ENCODE results near the gene TMEM72. TPM values are rescaled to one million over a fixed set of nuclear protein-coding genes. Genes with fewer than 3 reads are reported as not detected.

TMEM72 gene
- total RNA-seq, 2 experiments from 2014 or later, result not detected

GRCh38 chr10:44951576-44952226 lies 40.6 kb downstream of the TMEM72 start:
- DNase-seq, result no peak
- Mint-ChIP-seq H3K9me3 (no peaks in the 10 kb centered on the region), H3K4me3 (no peak overlapping the region), H3K27me3 (no peaks in the 10 kb centered on the region), H3K27ac (no peak overlapping the region), H3K36me3 (peaks cover 9% of the 10 kb centered on the region), H3K4me1 (peaks cover 5% of the 10 kb centered on the region)
- POLR2A ChIA-PET, result no interaction called here
- no peak for ATAC-seq (ENCODE audit: low read depth)

DNA sequence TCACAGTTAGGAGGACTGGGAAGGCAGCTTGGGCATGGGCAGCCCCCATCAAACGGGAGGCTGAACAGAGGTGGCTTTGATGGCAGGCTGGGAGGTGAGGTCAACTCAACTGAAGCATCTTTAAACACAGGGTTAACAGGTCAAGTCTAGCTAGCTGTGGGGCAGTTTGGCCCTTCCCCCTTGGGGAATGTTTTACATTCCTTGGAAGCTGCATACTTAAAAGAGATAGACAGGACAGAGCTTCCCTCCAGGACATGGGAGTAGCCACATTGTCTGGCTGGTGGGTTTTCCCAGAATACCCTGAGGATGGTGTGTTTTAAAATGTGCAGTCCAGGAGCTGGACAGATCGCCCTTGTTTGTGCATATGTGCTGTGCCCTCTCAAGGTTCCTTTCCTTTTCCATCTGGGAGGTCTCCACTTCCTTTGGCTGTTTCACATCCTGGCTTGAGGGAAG lies 41.7 kb downstream of the TMEM72 start:
- Mint-ChIP-seq H3K4me1 (peaks cover 6% of the 10 kb centered on the region), H3K9me3 (no peaks in the 10 kb centered on the region), H3K36me3 (peaks cover 15% of the 10 kb centered on the region), H3K27me3 (no peaks in the 10 kb centered on the region), H3K27ac (no peak overlapping the region), H3K4me3 (no peak overlapping the region)
- no peak for DNase-seq
- POLR2A ChIA-PET, result no interaction called here
- ATAC-seq (ENCODE audit: low read depth), result no peak

DNA sequence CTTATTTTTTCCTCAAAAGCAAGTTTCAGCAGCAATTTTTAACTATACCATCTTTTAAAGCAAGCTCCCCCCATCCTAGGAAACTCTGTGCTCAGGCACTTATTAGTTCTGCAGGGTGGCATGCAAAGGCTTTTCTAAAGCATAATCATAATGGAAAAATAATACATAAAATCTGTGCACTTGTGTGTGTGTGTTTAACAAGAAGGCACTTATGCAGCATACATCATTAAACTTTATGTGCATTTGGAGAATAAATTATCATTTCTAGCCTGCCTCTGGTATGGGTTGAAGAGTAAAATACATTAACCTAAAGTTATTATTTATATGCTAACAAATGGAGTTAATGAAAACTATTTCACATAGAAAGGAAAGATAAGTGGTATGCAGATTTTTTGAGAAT lies 42.9 kb downstream of the TMEM72 start:
- H3K27me3 Mint-ChIP-seq, result no peaks in the 10 kb centered on the region
- no peak for ATAC-seq (ENCODE audit: low read depth)
- DNase-seq, result no peak
- no peak overlapping the region for H3K4me3 Mint-ChIP-seq
- no peak overlapping the region for H3K27ac Mint-ChIP-seq
- peaks cover 13% of the 10 kb centered on the region for H3K4me1 Mint-ChIP-seq
- POLR2A ChIA-PET, result no interaction called here
- H3K9me3 Mint-ChIP-seq, result no peaks in the 10 kb centered on the region
- peaks cover 15% of the 10 kb centered on the region for H3K36me3 Mint-ChIP-seq

- ATAC-seq (ENCODE audit: low read depth) (no peak), DNase-seq (no peak)
- H3K9me3 Mint-ChIP-seq, result no peaks in the 10 kb centered on the region
- H3K27ac Mint-ChIP-seq, result no peak overlapping the region
- H3K36me3 Mint-ChIP-seq, result peaks cover 15% of the 10 kb centered on the region
- no peak overlapping the region for H3K4me3 Mint-ChIP-seq
- H3K4me1 Mint-ChIP-seq, result peaks cover 13% of the 10 kb centered on the region
- POLR2A ChIA-PET, result no interaction called here
- no peaks in the 10 kb centered on the region for H3K27me3 Mint-ChIP-seq
These were observed 43.8 kb downstream of the TMEM72 start for GRCh38 chr10:44954962-44955361.

DNA sequence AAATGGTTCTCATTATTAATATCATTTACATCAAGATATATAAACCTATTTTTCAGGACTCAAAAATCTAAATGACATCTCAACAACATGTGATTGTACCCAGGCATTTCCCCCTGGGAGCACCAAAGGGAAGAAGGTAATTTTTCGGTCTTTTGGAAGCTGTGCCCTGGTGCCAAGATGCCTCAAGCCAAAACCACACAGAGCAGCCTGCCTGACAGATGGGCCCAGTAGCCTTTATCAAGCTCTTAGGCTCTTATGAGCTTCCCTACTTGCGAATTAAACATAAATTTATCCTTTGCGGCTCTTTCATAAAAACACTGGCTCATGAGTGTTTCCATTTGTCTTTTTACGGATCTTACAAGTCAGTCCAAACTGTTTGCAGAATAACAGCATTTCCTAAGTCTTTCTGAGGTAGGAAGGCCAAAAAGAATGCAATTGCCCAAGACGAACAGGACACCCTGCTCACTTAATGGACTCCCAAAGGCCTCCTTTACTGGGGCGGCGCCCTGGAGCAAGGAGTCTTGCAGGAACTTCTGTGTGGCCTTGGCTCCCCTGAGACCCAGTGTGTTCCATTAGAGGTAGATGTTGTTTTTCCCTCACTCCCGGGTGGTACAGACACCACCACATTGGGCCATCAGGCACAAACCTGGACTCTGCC lies 44.4 kb downstream of the TMEM72 start:
- Mint-ChIP-seq H3K4me3 (no peak overlapping the region), H3K9me3 (no peaks in the 10 kb centered on the region), H3K27ac (no peak overlapping the region)

DNA sequence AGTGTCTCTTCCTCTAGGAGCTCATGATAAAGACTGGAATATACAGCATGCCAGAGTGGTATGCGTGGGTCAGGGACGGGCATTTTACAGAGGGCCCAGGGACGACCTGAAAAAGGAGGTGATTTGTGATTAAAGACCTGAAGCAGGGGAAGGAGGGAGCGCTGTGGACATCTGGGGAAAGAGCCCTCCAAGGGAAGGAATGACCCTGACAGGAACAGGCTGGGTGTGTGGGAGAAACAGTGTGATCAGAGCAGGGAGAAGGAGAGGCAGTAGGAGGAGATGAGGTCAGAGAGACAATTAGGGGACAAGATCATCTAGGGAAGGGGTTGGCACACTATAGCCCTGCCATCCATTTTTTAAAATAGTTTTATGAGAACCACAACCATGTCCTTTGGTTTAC lies 45.1 kb downstream of the TMEM72 start:
- H3K4me1 Mint-ChIP-seq, result peaks cover 15% of the 10 kb centered on the region
- no peak overlapping the region for H3K27ac Mint-ChIP-seq
- no peaks in the 10 kb centered on the region for H3K27me3 Mint-ChIP-seq
- H3K9me3 Mint-ChIP-seq, result no peaks in the 10 kb centered on the region
- no peak for DNase-seq
- H3K36me3 Mint-ChIP-seq, result peaks cover 15% of the 10 kb centered on the region
- ATAC-seq (ENCODE audit: low read depth), result no peak
- POLR2A ChIA-PET, result no interaction called here
- H3K4me3 Mint-ChIP-seq, result no peak overlapping the region

More for the DNA sequence above, 44.4 kb downstream of the TMEM72 start:
- POLR2A ChIA-PET, result no interaction called here
- H3K4me1 Mint-ChIP-seq, result peaks cover 13% of the 10 kb centered on the region
- DNase-seq (no peak), ATAC-seq (ENCODE audit: low read depth) (no peak)
- H3K36me3 Mint-ChIP-seq, result peaks cover 15% of the 10 kb centered on the region
- H3K27me3 Mint-ChIP-seq, result no peaks in the 10 kb centered on the region

DNA sequence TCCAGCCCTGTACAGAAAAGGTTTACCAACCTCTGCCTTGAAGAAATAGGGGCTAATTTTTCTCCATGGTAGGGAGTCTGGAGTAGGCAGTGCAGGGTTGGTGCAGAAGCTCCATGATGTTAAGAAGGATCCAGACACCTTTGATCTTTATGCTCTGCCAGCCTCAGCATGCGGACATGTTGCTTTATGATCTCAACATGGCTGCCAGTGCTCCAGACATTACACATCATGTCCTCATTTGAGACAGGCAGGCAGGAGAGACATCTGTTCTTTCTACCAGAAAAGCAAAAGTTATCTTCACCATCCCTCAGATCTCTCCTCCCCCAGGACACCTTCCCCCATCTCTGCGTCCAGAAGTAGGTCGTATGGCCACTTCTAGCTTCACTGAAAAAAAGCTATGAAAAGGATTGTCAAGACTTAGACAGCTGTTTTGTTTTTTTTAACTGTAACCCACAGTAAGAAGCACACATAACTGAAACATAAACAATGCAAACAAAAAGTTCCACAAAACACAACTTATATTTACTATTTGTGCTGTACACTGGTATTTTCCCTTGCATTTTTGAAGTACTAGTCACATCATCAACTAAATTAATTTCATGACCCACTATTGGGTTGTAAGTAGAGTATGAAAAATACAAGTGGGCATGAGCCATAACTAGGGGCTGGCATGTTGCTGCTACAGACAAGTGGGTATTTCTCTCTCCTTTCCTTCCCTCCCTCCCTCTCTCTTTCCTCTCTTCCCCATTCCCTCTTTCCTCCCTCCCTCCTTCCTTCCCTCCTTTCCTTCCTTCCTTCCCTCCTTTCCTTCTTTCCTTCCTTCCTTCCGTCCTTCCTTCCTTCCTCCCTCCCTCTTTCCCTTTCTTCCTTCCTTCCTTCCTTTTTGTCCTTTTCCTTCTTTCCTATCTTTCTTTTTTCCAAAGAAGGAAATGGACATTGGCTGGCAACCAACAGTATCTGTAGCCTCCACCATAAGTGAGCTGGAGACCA lies 45.9 kb downstream of the TMEM72 start:
- Mint-ChIP-seq H3K4me1 (peaks cover 15% of the 10 kb centered on the region), H3K27me3 (no peaks in the 10 kb centered on the region), H3K27ac (no peak overlapping the region), H3K9me3 (no peaks in the 10 kb centered on the region), H3K4me3 (no peak overlapping the region), H3K36me3 (peaks cover 15% of the 10 kb centered on the region)
- POLR2A ChIA-PET, result interaction anchor here (1.3 kb wide), 1 partner anchor 11 kb away, joined by 4 read pairs; no protein-coding TSS in a partner anchor
- DNase-seq (no peak), ATAC-seq (ENCODE audit: low read depth) (no peak)

DNA sequence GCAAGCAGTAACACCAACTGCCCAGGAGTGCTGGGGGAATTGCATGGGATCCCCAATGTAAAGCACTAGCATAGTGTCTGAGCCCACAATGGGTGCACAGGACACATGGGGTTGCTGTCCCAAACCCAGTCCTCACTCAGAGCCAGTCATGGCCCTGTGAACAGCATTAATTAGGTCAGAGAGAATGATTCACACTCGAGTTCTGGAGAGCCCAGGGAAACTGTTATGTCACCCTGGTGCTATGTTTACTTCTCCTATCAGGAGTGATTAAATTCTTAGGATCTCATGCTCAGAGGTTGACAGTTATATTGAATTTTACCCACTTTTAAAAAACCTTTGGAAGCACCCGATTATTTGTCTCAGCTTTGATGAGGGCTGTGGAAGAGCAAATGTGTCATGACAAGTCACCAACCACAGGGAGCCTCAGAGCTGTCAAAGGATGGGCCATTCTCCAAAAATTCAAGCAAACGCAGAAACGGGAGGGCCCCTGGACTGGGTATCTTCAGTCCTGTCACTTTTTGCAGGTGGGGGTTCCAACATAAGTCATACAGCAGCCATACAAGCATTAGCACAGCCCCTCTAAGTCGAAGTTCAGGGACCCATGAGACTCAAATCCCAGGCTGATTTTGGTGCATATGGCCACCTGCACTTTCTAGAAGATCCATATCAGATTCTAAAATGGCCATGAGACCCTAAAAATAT lies 47.2 kb downstream of the TMEM72 start:
- H3K27me3 Mint-ChIP-seq, result no peaks in the 10 kb centered on the region
- no peak for ATAC-seq (ENCODE audit: low read depth)
- peak overlapping the region; percentile 72 for H3K27ac Mint-ChIP-seq
- peak overlapping the region; percentile 84 for H3K4me3 Mint-ChIP-seq
- H3K4me1 Mint-ChIP-seq, result peaks cover 15% of the 10 kb centered on the region
- peaks cover 15% of the 10 kb centered on the region for H3K36me3 Mint-ChIP-seq
- POLR2A ChIA-PET, result interaction anchor here (1.3 to 1.8 kb wide), 2 partner anchors 10 kb away, joined by 4 to 12 read pairs; no protein-coding TSS in a partner anchor
- no peaks in the 10 kb centered on the region for H3K9me3 Mint-ChIP-seq
- no peak for DNase-seq

- H3K4me1 Mint-ChIP-seq, result peaks cover 15% of the 10 kb centered on the region
- peak overlapping the region; percentile 72 for H3K27ac Mint-ChIP-seq
- H3K27me3 Mint-ChIP-seq, result no peaks in the 10 kb centered on the region
- H3K36me3 Mint-ChIP-seq, result peaks cover 15% of the 10 kb centered on the region
- POLR2A ChIA-PET, result interaction anchor here (1.8 kb wide), 2 partner anchors 10 to 42 kb away, joined by 7 to 12 read pairs; partner anchors contain the start of gene ZNF22
- DNase-seq (no peak), ATAC-seq (ENCODE audit: low read depth) (no peak)
- H3K4me3 Mint-ChIP-seq, result peak overlapping the region; percentile 84
- H3K9me3 Mint-ChIP-seq, result no peaks in the 10 kb centered on the region
These were observed 47.7 kb downstream of the TMEM72 start for GRCh38 chr10:44958898-44959246.

- peaks cover 15% of the 10 kb centered on the region for H3K36me3 Mint-ChIP-seq
- H3K9me3 Mint-ChIP-seq, result no peaks in the 10 kb centered on the region
- ATAC-seq (ENCODE audit: low read depth), result peak; percentile 100
- peaks cover 15% of the 10 kb centered on the region for H3K4me1 Mint-ChIP-seq
- POLR2A ChIA-PET, result interaction anchor here (1.8 kb wide), 2 partner anchors 9 to 42 kb away, joined by 7 to 12 read pairs; partner anchors contain the start of gene ZNF22
- H3K27me3 Mint-ChIP-seq, result no peaks in the 10 kb centered on the region
- peak within 1 kb of the TSS; percentile 84 for H3K4me3 Mint-ChIP-seq
- peak; percentile 94 for DNase-seq
- peak within 1 kb of the TSS; percentile 72 for H3K27ac Mint-ChIP-seq
These were observed 48.3 kb downstream of the TMEM72 start, which contains the start of gene RASSF4 for GRCh38 chr10:44959247-44960087. Gene RASSF4 (plus strand): TSS chr10:44959802. CDS start chr10:44970203, 10,401 bp downstream.

- DNase-seq, result no peak
- no peaks in the 10 kb centered on the region for H3K9me3 Mint-ChIP-seq
- peaks cover 17% of the 10 kb centered on the region for H3K4me1 Mint-ChIP-seq
- peaks cover 12% of the 10 kb centered on the region for H3K36me3 Mint-ChIP-seq
- ATAC-seq (ENCODE audit: low read depth), result no peak
- H3K27ac Mint-ChIP-seq, result no peak overlapping the region
- peak overlapping the region; percentile 84 for H3K4me3 Mint-ChIP-seq
- no peaks in the 10 kb centered on the region for H3K27me3 Mint-ChIP-seq
- POLR2A ChIA-PET, result interaction anchor here (1.8 kb wide), 2 partner anchors 8 to 41 kb away, joined by 7 to 12 read pairs; partner anchors contain the start of gene ZNF22
These were observed 48.9 kb downstream of the TMEM72 start for GRCh38 chr10:44960088-44960460.
